H9 (cell line): ENCODE data around the gene SORCS2. TPM values are rescaled to one million over a fixed set of nuclear protein-coding genes. Genes with fewer than 3 reads are reported as not detected.

Source experiments
- DNase-seq: peaks from one replicate; pipeline ENCODE4 v3.0.0-alpha.2; 2017
- H2AFZ ChIP-seq: one replicate; pipeline ENCODE4 v1.6.1; 2013; ENCODE audit warnings: mild to moderate bottlenecking, low read length, control low read depth, moderate library complexity
- H2AK5ac ChIP-seq: 2 replicates; pipeline ENCODE4 v1.6.1; 2013; ENCODE audit warnings: low read length, control low read depth, mixed read lengths; ENCODE audit not compliant: insufficient read length
- H2BK120ac ChIP-seq: one replicate; pipeline ENCODE4 v1.6.1; 2013; ENCODE audit warnings: low read depth, mild to moderate bottlenecking, low read length, control low read depth, inconsistent platforms; ENCODE audit not compliant: poor library complexity, severe bottlenecking
- H2BK12ac ChIP-seq: 2 replicates; pipeline ENCODE4 v1.6.1; 2013; ENCODE audit warnings: low read length, control low read depth, mixed read lengths, low read depth; ENCODE audit not compliant: insufficient read length
- H2BK15ac ChIP-seq: 2 replicates; pipeline ENCODE4 v1.6.1; 2013; ENCODE audit warnings: low read depth, low read length, control low read depth
- H2BK20ac ChIP-seq: one replicate; pipeline ENCODE4 v1.6.1; 2013; ENCODE audit warnings: low read depth, mild to moderate bottlenecking, low read length, control low read depth, inconsistent platforms; ENCODE audit not compliant: poor library complexity, severe bottlenecking
- H2BK5ac ChIP-seq: 2 replicates; pipeline ENCODE4 v1.6.1; 2013; ENCODE audit warnings: low read length, control low read depth, mixed read lengths; ENCODE audit not compliant: insufficient read length
- H3K14ac ChIP-seq: 2 replicates; pipeline ENCODE4 v1.6.1; 2013; ENCODE audit warnings: low read length, control low read depth; ENCODE audit not compliant: insufficient read depth
- H3K18ac ChIP-seq: 2 replicates; pipeline ENCODE4 v1.6.1; 2013; ENCODE audit warnings: low read depth, mild to moderate bottlenecking, mixed read lengths, low read length, control low read depth; ENCODE audit not compliant: insufficient read length
- H3K23ac ChIP-seq: 2 replicates; pipeline ENCODE4 v1.6.1; 2013; ENCODE audit warnings: low read length, control low read depth, mixed read lengths, low read depth; ENCODE audit not compliant: insufficient read length
- H3K23me2 ChIP-seq: 2 replicates; pipeline ENCODE4 v1.6.1; 2013; ENCODE audit warnings: low read depth, mild to moderate bottlenecking, mixed read lengths, low read length, control low read depth; ENCODE audit not compliant: insufficient read length, poor library complexity, severe bottlenecking
- H3K27ac ChIP-seq: 2 replicates; pipeline ENCODE4 v1.5.1; 2013; ENCODE audit warnings: low read length, control low read depth, mixed read lengths, low read depth; ENCODE audit not compliant: insufficient read length
- H3K27me3 ChIP-seq: 2 replicates; pipeline ENCODE4 v1.6.1; 2013; ENCODE audit warnings: low read length, control low read depth, inconsistent platforms; ENCODE audit not compliant: insufficient read depth
- H3K4ac ChIP-seq: 2 replicates; pipeline ENCODE4 v1.6.1; 2013; ENCODE audit warnings: low read depth, mild to moderate bottlenecking, control low read depth, inconsistent platforms, low read length, moderate library complexity
- H3K4me1 ChIP-seq: 2 replicates; pipeline ENCODE4 v1.6.1; 2013; ENCODE audit warnings: low read length, control low read depth, inconsistent platforms; ENCODE audit not compliant: insufficient read depth
- H3K4me2 ChIP-seq: 2 replicates; pipeline ENCODE4 v1.6.1; 2013; ENCODE audit warnings: low read length, control low read depth, mixed read lengths; ENCODE audit not compliant: insufficient read length, insufficient read depth
- H3K56ac ChIP-seq: 2 replicates; pipeline ENCODE4 v1.6.1; 2013; ENCODE audit warnings: low read depth, mild to moderate bottlenecking, mixed read lengths, low read length, control low read depth; ENCODE audit not compliant: insufficient read length
- H3K79me1 ChIP-seq: 2 replicates; pipeline ENCODE4 v1.6.1; 2013; ENCODE audit warnings: low read depth, mild to moderate bottlenecking, moderate library complexity, low read length, control low read depth, inconsistent platforms; ENCODE audit not compliant: insufficient read depth, poor library complexity, severe bottlenecking
- H3K79me2 ChIP-seq: 2 replicates; pipeline ENCODE4 v1.6.1; 2013; ENCODE audit warnings: low read length, control low read depth, inconsistent platforms; ENCODE audit not compliant: insufficient read depth
- H3K9ac ChIP-seq: 2 replicates; pipeline ENCODE4 v1.6.1; 2013; ENCODE audit warnings: low read length, control low read depth, mixed read lengths; ENCODE audit not compliant: insufficient read length; ENCODE audit errors: extremely low read depth
- H3K9me3 ChIP-seq: one replicate; pipeline ENCODE4 v1.6.1; 2013; ENCODE audit warnings: low read depth, low read length, inconsistent platforms; ENCODE audit not compliant: control insufficient read depth
- H3T11ph ChIP-seq: one replicate; pipeline ENCODE4 v1.6.1; 2013; ENCODE audit warnings: mild to moderate bottlenecking, low read length, control low read depth, inconsistent platforms
- H4K20me1 ChIP-seq: one replicate; pipeline ENCODE4 v1.6.1; 2013; ENCODE audit not compliant: control insufficient read depth, insufficient read length, insufficient read depth
- H4K5ac ChIP-seq: 2 replicates; pipeline ENCODE4 v1.6.1; 2013; ENCODE audit warnings: low read depth, mild to moderate bottlenecking, mixed read lengths, low read length, control low read depth; ENCODE audit not compliant: insufficient read length
- H4K8ac ChIP-seq: replicated peaks from 2 replicates; pipeline ENCODE4 v1.6.1; 2013; ENCODE audit warnings: low read length, control low read depth, mixed read lengths, low read depth; ENCODE audit not compliant: insufficient read length
- H4K91ac ChIP-seq: 2 replicates; pipeline ENCODE4 v1.6.1; 2013; ENCODE audit warnings: low read depth, mild to moderate bottlenecking, moderate library complexity, mixed read lengths, low read length, control low read depth; ENCODE audit not compliant: insufficient read length
- H3K27ac Mint-ChIP-seq, 3 experiments: 2 replicates in 2 of 3; 3 replicates in 1 of 3; pipeline ENCODE4 v1.8.0; 2020 to 2021; ENCODE audit warnings: mixed read lengths in 3 of 3, mild to moderate bottlenecking in 1 of 3, moderate library complexity in 1 of 3
- H3K27me3 Mint-ChIP-seq: 2 replicates; pipeline ENCODE4 v1.8.0; 2021; ENCODE audit warnings: low read depth, mild to moderate bottlenecking, moderate library complexity, mixed read lengths
- H3K36me3 Mint-ChIP-seq, 3 experiments: 2 replicates in 2 of 3; 3 replicates in 1 of 3; pipeline ENCODE4 v1.8.0; 2020 to 2021; ENCODE audit warnings: low read depth in 3 of 3, mixed read lengths in 3 of 3; ENCODE audit not compliant: insufficient read depth in 1 of 3
- H3K4me1 Mint-ChIP-seq, 2 experiments: 2 replicates each; pipeline ENCODE4 v1.8.0; 2020; ENCODE audit warnings: mixed read lengths in 2 of 2
- H3K4me3 Mint-ChIP-seq, 2 experiments: 2 replicates in 1 of 2; 3 replicates in 1 of 2; pipeline ENCODE4 v1.8.0; 2020 to 2021; ENCODE audit warnings: mild to moderate bottlenecking in 2 of 2, mixed read lengths in 2 of 2, moderate library complexity in 1 of 2
- H3K9me3 Mint-ChIP-seq, 2 experiments: 2 replicates in 1 of 2; 3 replicates in 1 of 2; pipeline ENCODE4 v1.8.0; 2020; ENCODE audit warnings: mild to moderate bottlenecking in 2 of 2, mixed read lengths in 2 of 2, moderate library complexity in 1 of 2
- CTCF ChIP-seq: fragments of 200-600 bp; sonication (generic); conservative IDR thresholded peaks from 3 replicates; pipeline ENCODE4 v1.8.0; 2021; ENCODE audit warnings: antibody characterized with exemption, mild to moderate bottlenecking
- WGBS: extraction: QIAGEN DNeasy Blood & Tissue Kit; methylation state at CpG from one replicate; pipeline ENCODE4 v1.1.7; 2013; ENCODE audit warnings: missing lambda C conversion rate, low lambda C conversion rate, mixed read lengths; ENCODE audit not compliant: insufficient read length; ENCODE audit errors: extremely low coverage; 5-methylcytosine and 5-hydroxymethylcytosine counted together
- total RNA-seq: library from RNA; stranded (reverse); gene quantifications from 2 replicates; pipeline ENCODE4 v1.2.1, GENCODE V29; 2021

The SORCS2 gene
- total RNA-seq, 1 experiment from 2014 or later: 0.57 TPM

- Histone ChIP-seq H3K4ac (no peak overlapping the region), H3K79me1 (no peaks in the 10 kb centered on the region), H2BK120ac (no peak overlapping the region), H2BK20ac (no peak overlapping the region), H3K18ac (no peak overlapping the region), H3K4me2 (no peak overlapping the region), H3K9me3 (no peaks in the 10 kb centered on the region), H3K4me1 (no peaks in the 10 kb centered on the region), H3K79me2 (no peaks in the 10 kb centered on the region), H3K23ac (no peak overlapping the region), H2BK5ac (no peak overlapping the region), H3T11ph (no peak overlapping the region), H3K27me3 (no peaks in the 10 kb centered on the region), H2BK15ac (no peak overlapping the region), H3K27ac (no peak overlapping the region), H4K8ac (no peak overlapping the region), H4K5ac (no peak overlapping the region), H3K14ac (no peak overlapping the region), H2AFZ (no peak overlapping the region), H3K9ac (no peak overlapping the region), H4K91ac (no peak overlapping the region), H2AK5ac (no peak overlapping the region), H3K23me2 (no peaks in the 10 kb centered on the region), H4K20me1 (no peaks in the 10 kb centered on the region), H2BK12ac (no peak overlapping the region), H3K56ac (no peak overlapping the region)
- no peak for DNase-seq
- Mint-ChIP-seq H3K27ac (no peak overlapping the region), H3K4me1 (peaks cover 0 to 11% of the 10 kb centered on the region in 2 experiments; a peak in 2 of 4 replicates), H3K27me3 (peaks cover 7% of the 10 kb centered on the region), H3K9me3 (no peaks in the 10 kb centered on the region), H3K36me3 (no peaks in the 10 kb centered on the region), H3K4me3 (no peak overlapping the region)
- no peak for TF ChIP-seq CTCF
- no CpG with 5 or more reads among the region's 7 CpGs for whole genome bisulfite sequencing
These were observed 101.9 kb downstream of the SORCS2 start for GRCh38 chr4:7294176-7294756.
